ENCODE data around the gene FCHO1.
"Not testable (repeated sequence)": the region's sequence is repeated elsewhere in the genome, so short reads cannot be mapped to it uniquely, and the experiment has no call there.

Gene FCHO1

DNA sequence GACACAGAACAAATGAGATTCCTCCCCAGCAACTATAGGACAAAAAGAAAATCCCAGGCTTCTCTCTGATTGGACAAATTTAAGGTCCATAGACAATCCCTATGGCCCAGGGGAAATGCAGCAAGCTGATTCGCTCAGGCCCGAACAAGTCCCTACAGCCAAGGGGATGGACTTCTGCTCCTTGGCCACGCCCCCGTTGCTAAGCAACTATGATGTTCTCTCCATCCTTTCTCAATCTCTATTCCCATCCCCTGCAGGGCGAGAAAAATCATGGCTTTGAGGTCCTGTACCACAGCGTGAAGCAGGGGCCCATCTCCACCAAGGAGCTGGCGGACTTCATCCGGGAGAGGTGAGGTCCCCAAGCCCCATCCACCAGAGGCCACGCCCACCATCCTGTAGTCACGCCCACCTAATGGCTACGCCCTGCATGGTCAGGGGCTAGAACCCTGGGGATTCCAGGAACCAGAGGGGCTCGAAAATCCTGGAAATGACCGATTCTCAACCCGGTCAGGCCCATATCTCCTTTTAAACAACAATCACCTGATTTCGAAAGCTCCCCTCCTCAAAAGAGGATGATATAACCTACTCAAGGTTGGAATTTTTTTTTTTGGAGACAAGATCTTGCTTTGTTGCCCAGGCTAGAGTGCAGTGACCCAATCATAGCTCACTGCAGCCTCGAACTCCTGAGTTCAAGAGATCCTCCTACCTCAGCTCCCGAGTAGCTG, 11.4 kb downstream of the FCHO1 start:
- no peak for DNase-seq (ENCODE audit: low read depth in 3 of 3, low spot score in 1 of 3)

GRCh38 chr19:17764348-17764747, 13.1 kb downstream of the FCHO1 start:
- DNase-seq (ENCODE audit: low read depth in 3 of 3, low spot score in 1 of 3): no peak

GRCh38 chr19:17765069-17765618, 13.9 kb downstream of the FCHO1 start:
- DNase-seq (ENCODE audit: low read depth in 3 of 3, low spot score in 1 of 3): no peak

GRCh38 chr19:17766543-17767131, 15.4 kb downstream of the FCHO1 start:
- no peak for DNase-seq (ENCODE audit: low read depth in 3 of 3, low spot score in 1 of 3)

- no peak for DNase-seq (ENCODE audit: low read depth in 3 of 3, low spot score in 1 of 3)
Measured at GRCh38 chr19:17767559-17767958, 16.3 kb downstream of the FCHO1 start.

DNA sequence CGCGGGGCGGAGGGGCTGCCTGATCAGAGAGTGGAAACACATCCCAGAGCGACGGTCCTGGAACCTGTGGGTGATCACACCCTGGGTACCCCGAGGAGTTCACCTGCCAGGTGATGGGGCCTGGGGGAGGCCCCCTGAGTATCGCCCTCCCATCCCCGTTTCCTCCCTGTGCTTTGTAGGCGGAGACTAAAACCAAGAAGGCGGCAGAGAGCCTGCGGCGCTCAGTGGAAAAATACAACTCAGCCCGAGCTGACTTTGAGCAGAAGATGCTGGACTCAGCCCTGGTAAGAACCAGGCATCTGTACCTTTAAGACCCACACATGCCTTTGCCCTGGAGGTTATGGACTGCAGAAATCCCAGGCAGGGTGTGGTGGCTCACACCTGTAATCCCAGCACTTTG, 19.3 kb downstream of the FCHO1 start:
- DNase-seq (ENCODE audit: low read depth in 3 of 3, low spot score in 1 of 3): no peak

- no peak for DNase-seq (ENCODE audit: low read depth in 3 of 3, low spot score in 1 of 3)
Measured at GRCh38 chr19:17772172-17772571, 20.9 kb downstream of the FCHO1 start.

GRCh38 chr19:17775245-17775927, 24.1 kb downstream of the FCHO1 start:
- DNase-seq (ENCODE audit: low read depth in 3 of 3, low spot score in 1 of 3): peak in 1 of 3 donors; percentile 32

- DNase-seq (ENCODE audit: low read depth in 3 of 3, low spot score in 1 of 3): no peak
Measured at GRCh38 chr19:17775991-17776803, 24.9 kb downstream of the FCHO1 start.

DNA sequence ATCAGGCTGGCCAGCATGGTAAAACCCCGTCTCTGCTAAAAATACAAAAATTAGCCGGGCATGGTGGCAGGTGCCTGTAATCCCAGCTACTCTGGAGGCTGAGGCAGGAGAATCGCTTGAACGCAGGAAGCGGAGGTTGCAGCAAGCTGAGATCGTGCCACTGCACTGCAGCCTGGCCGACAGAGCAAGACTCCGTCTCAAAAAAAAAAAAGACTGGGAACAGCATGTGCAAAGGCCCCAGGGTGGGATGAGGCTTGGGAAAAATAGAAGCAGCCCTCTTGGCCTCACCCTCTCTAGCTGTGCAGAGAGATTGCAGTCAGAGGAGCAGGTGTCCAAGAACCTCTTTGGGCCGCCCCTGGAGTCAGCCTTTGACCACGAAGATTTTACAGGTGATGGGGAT, 26.6 kb downstream of the FCHO1 start:
- not testable (repeated sequence) for DNase-seq (ENCODE audit: low read depth in 3 of 3, low spot score in 1 of 3)

DNA sequence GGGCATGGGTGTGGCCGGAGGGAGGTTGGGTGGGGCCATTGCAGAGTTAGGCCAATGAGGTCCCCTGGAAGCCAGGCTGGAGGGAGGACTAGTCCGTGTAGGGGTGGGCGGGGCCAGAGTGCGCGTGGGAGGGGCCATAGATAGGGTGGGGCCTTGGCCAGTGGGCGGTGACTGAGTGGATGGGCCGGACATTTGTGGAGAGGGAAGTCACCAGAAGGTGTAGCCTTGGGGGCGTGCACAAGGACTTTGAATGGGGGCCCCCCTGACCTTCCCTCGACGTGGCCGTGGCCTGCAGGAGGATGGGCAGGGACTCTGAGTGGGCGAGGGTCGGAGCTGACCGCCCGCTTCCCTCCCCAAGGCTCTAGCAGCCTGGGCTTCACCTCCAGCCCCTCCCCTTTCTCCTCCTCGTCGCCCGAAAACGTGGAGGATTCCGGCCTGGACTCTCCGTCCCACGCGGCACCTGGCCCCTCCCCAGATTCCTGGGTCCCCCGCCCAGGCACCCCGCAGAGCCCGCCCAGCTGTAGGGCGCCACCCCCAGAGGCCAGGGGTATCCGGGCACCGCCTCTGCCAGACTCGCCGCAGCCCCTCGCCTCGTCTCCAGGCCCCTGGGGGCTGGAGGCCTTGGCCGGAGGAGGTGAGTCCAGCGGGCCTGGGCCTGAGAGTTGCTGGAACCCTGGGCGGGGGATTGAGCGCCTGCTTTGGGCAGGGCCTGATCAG, 27.1 kb downstream of the FCHO1 start:
- no peak for DNase-seq (ENCODE audit: low read depth in 3 of 3, low spot score in 1 of 3)

- no peak for DNase-seq (ENCODE audit: low read depth in 3 of 3, low spot score in 1 of 3)
Measured at GRCh38 chr19:17778968-17779929, 28.0 kb downstream of the FCHO1 start.

GRCh38 chr19:17780781-17781180, 29.5 kb downstream of the FCHO1 start:
- no peak for DNase-seq (ENCODE audit: low read depth in 3 of 3, low spot score in 1 of 3)

- not testable (repeated sequence) for DNase-seq (ENCODE audit: low read depth in 3 of 3, low spot score in 1 of 3)
Measured at GRCh38 chr19:17783721-17784120, 32.4 kb downstream of the FCHO1 start.

- DNase-seq (ENCODE audit: low read depth in 3 of 3, low spot score in 1 of 3): peak in 2 of 3 donors; percentile 42 to 63
Measured at GRCh38 chr19:17784201-17785008, 33.1 kb downstream of the FCHO1 start.

DNA sequence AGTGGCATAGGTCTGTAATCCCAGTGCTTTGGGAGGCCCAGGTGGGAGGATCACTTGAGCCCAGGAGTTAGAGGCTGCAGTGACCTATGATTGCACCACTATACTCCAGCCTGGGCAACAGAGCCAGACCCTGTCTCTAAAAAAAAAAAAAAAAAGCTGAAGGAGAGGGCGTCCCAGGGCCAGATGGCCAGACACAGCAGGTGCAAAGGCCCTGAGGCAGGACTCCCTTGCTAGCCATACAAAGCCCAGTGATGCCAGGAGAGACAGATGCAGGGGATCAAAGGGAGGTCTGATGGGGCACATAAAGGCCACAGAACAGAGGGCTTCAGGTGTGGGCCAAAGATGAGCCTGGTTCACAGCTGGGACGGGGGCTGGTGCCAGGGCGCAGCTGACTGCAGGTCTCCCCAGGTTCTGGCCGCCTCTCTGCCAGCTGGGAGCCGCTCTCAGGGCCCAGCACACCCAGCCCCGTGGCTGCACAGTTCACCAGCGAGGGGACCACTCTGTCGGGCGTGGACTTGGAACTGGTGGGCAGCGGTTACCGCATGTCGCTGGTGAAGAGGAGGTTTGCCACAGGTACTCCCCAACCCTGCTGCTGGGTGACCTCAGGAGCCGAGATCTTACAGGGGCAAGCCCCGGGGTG, 36.1 kb downstream of the FCHO1 start:
- DNase-seq (ENCODE audit: low read depth in 3 of 3, low spot score in 1 of 3): no peak

GRCh38 chr19:17788632-17789031, 37.4 kb downstream of the FCHO1 start:
- DNase-seq (ENCODE audit: low read depth in 3 of 3, low spot score in 1 of 3): no peak

All from stimulated activated CD4-positive, alpha-beta T cell treated with anti-CD3 and anti-CD28 coated beads, TNF-alpha, amount 100 ng/mL, for 1 hour (primary cell).